Activated naive CD8-positive, alpha-beta T cell (primary cell): ENCODE results near the gene CYP27A1.

Source experiments
- H3K27ac Mint-ChIP-seq: one replicate; pipeline ENCODE4 v1.8.0; 2021; ENCODE audit warnings: mixed read lengths
- H3K27me3 Mint-ChIP-seq: one replicate; pipeline ENCODE4 v1.8.0; 2021; ENCODE audit warnings: mixed read lengths
- H3K36me3 Mint-ChIP-seq: one replicate; pipeline ENCODE4 v1.8.0; 2021; ENCODE audit warnings: mixed read lengths
- H3K4me1 Mint-ChIP-seq: one replicate; pipeline ENCODE4 v1.8.0; 2021; ENCODE audit warnings: low read depth, mixed read lengths
- H3K4me3 Mint-ChIP-seq: one replicate; pipeline ENCODE4 v1.8.0; 2021; ENCODE audit warnings: mild to moderate bottlenecking, mixed read lengths
- H3K9me3 Mint-ChIP-seq: one replicate; pipeline ENCODE4 v1.8.0; 2021; ENCODE audit warnings: low read depth, mixed read lengths

Gene CYP27A1

GRCh38 chr2:218812096-218812815, 30.3 kb downstream of the CYP27A1 start:
- no peaks in the 10 kb centered on the region for H3K9me3 Mint-ChIP-seq
- no peaks in the 10 kb centered on the region for H3K4me1 Mint-ChIP-seq
- H3K27me3 Mint-ChIP-seq = peaks cover 14% of the 10 kb centered on the region
- H3K36me3 Mint-ChIP-seq = no peaks in the 10 kb centered on the region
- H3K4me3 Mint-ChIP-seq = no peak overlapping the region
- H3K27ac Mint-ChIP-seq = peak overlapping the region; percentile 16

GRCh38 chr2:218812861-218813260, 30.9 kb downstream of the CYP27A1 start:
- no peak overlapping the region for H3K4me3 Mint-ChIP-seq
- peak overlapping the region; percentile 16 for H3K27ac Mint-ChIP-seq
- H3K4me1 Mint-ChIP-seq = no peaks in the 10 kb centered on the region
- H3K9me3 Mint-ChIP-seq = no peaks in the 10 kb centered on the region
- no peaks in the 10 kb centered on the region for H3K36me3 Mint-ChIP-seq
- H3K27me3 Mint-ChIP-seq = peaks cover 12% of the 10 kb centered on the region

GRCh38 chr2:218813771-218814460, 32.0 kb downstream of the CYP27A1 start:
- Mint-ChIP-seq H3K27me3 (peaks cover 6% of the 10 kb centered on the region), H3K4me3 (no peak overlapping the region), H3K27ac (no peak overlapping the region), H3K9me3 (no peaks in the 10 kb centered on the region), H3K36me3 (no peaks in the 10 kb centered on the region), H3K4me1 (no peaks in the 10 kb centered on the region)

GRCh38 chr2:218814540-218815243, 32.7 kb downstream of the CYP27A1 start:
- Mint-ChIP-seq H3K9me3 (no peaks in the 10 kb centered on the region), H3K4me3 (no peak overlapping the region), H3K36me3 (no peaks in the 10 kb centered on the region), H3K27me3 (peaks cover 4% of the 10 kb centered on the region), H3K27ac (no peak overlapping the region), H3K4me1 (no peaks in the 10 kb centered on the region)

GRCh38 chr2:218815244-218815637, 33.3 kb downstream of the CYP27A1 start:
- no peaks in the 10 kb centered on the region for H3K9me3 Mint-ChIP-seq
- no peak overlapping the region for H3K27ac Mint-ChIP-seq
- H3K27me3 Mint-ChIP-seq = peaks cover 4% of the 10 kb centered on the region
- H3K4me1 Mint-ChIP-seq = no peaks in the 10 kb centered on the region
- no peaks in the 10 kb centered on the region for H3K36me3 Mint-ChIP-seq
- H3K4me3 Mint-ChIP-seq = no peak overlapping the region

- no peak overlapping the region for H3K4me3 Mint-ChIP-seq
- no peak overlapping the region for H3K27ac Mint-ChIP-seq
- no peaks in the 10 kb centered on the region for H3K36me3 Mint-ChIP-seq
- H3K9me3 Mint-ChIP-seq = no peaks in the 10 kb centered on the region
- H3K27me3 Mint-ChIP-seq = peaks cover 6% of the 10 kb centered on the region
- H3K4me1 Mint-ChIP-seq = no peaks in the 10 kb centered on the region
Measured at GRCh38 chr2:218815649-218816048, 33.7 kb downstream of the CYP27A1 start.

- H3K4me1 Mint-ChIP-seq = no peaks in the 10 kb centered on the region
- H3K36me3 Mint-ChIP-seq = no peaks in the 10 kb centered on the region
- H3K9me3 Mint-ChIP-seq = no peaks in the 10 kb centered on the region
- H3K27ac Mint-ChIP-seq = no peak overlapping the region
- H3K4me3 Mint-ChIP-seq = no peak overlapping the region
- peaks cover 9% of the 10 kb centered on the region for H3K27me3 Mint-ChIP-seq
Measured at GRCh38 chr2:218816561-218817011, 34.6 kb downstream of the CYP27A1 start.

GRCh38 chr2:218819093-218819492, 37.1 kb downstream of the CYP27A1 start:
- Mint-ChIP-seq H3K27ac (no peak overlapping the region), H3K36me3 (no peaks in the 10 kb centered on the region), H3K27me3 (peaks cover 5% of the 10 kb centered on the region), H3K9me3 (no peaks in the 10 kb centered on the region), H3K4me1 (no peaks in the 10 kb centered on the region), H3K4me3 (no peak overlapping the region)

GRCh38 chr2:218820746-218821369, 38.9 kb downstream of the CYP27A1 start:
- H3K27me3 Mint-ChIP-seq = peaks cover 5% of the 10 kb centered on the region
- H3K4me1 Mint-ChIP-seq = no peaks in the 10 kb centered on the region
- H3K9me3 Mint-ChIP-seq = no peaks in the 10 kb centered on the region
- H3K4me3 Mint-ChIP-seq = no peak overlapping the region
- H3K27ac Mint-ChIP-seq = no peak overlapping the region
- no peaks in the 10 kb centered on the region for H3K36me3 Mint-ChIP-seq

GRCh38 chr2:218821605-218822211, 39.8 kb downstream of the CYP27A1 start:
- H3K27me3 Mint-ChIP-seq = peaks cover 5% of the 10 kb centered on the region
- no peak overlapping the region for H3K4me3 Mint-ChIP-seq
- no peaks in the 10 kb centered on the region for H3K36me3 Mint-ChIP-seq
- H3K9me3 Mint-ChIP-seq = no peaks in the 10 kb centered on the region
- no peaks in the 10 kb centered on the region for H3K4me1 Mint-ChIP-seq
- no peak overlapping the region for H3K27ac Mint-ChIP-seq

- no peaks in the 10 kb centered on the region for H3K9me3 Mint-ChIP-seq
- no peaks in the 10 kb centered on the region for H3K4me1 Mint-ChIP-seq
- H3K4me3 Mint-ChIP-seq = no peak overlapping the region
- H3K27ac Mint-ChIP-seq = no peak overlapping the region
- peaks cover 5% of the 10 kb centered on the region for H3K27me3 Mint-ChIP-seq
- H3K36me3 Mint-ChIP-seq = no peaks in the 10 kb centered on the region
Measured at GRCh38 chr2:218822622-218823021, 40.7 kb downstream of the CYP27A1 start.

GRCh38 chr2:218823196-218823855, 41.4 kb downstream of the CYP27A1 start:
- H3K27ac Mint-ChIP-seq = no peak overlapping the region
- H3K4me1 Mint-ChIP-seq = no peaks in the 10 kb centered on the region
- no peaks in the 10 kb centered on the region for H3K36me3 Mint-ChIP-seq
- H3K27me3 Mint-ChIP-seq = peaks cover 5% of the 10 kb centered on the region
- no peaks in the 10 kb centered on the region for H3K9me3 Mint-ChIP-seq
- no peak overlapping the region for H3K4me3 Mint-ChIP-seq

- Mint-ChIP-seq H3K36me3 (no peaks in the 10 kb centered on the region), H3K4me1 (no peaks in the 10 kb centered on the region), H3K27ac (no peak overlapping the region), H3K4me3 (no peak overlapping the region), H3K9me3 (no peaks in the 10 kb centered on the region), H3K27me3 (peaks cover 5% of the 10 kb centered on the region)
Measured at GRCh38 chr2:218824004-218824403, 42.1 kb downstream of the CYP27A1 start.

- no peaks in the 10 kb centered on the region for H3K4me1 Mint-ChIP-seq
- H3K27me3 Mint-ChIP-seq = peaks cover 7% of the 10 kb centered on the region
- H3K9me3 Mint-ChIP-seq = no peaks in the 10 kb centered on the region
- no peak overlapping the region for H3K4me3 Mint-ChIP-seq
- no peak overlapping the region for H3K27ac Mint-ChIP-seq
- no peaks in the 10 kb centered on the region for H3K36me3 Mint-ChIP-seq
Measured at GRCh38 chr2:218826791-218827190, 44.8 kb downstream of the CYP27A1 start.
